GM19452 (cell line): ENCODE data around the gene CHEK2.
"Not testable (repeated sequence)": the region's sequence is repeated elsewhere in the genome, so short reads cannot be mapped to it uniquely, and the experiment has no call there.

Experiments used
- ATAC-seq: cut with Tn5 transposase; IDR thresholded peaks from one replicate; pipeline ENCODE4 v1.9.1; 2021; ENCODE audit not compliant: unreplicated experiment

Gene CHEK2

DNA sequence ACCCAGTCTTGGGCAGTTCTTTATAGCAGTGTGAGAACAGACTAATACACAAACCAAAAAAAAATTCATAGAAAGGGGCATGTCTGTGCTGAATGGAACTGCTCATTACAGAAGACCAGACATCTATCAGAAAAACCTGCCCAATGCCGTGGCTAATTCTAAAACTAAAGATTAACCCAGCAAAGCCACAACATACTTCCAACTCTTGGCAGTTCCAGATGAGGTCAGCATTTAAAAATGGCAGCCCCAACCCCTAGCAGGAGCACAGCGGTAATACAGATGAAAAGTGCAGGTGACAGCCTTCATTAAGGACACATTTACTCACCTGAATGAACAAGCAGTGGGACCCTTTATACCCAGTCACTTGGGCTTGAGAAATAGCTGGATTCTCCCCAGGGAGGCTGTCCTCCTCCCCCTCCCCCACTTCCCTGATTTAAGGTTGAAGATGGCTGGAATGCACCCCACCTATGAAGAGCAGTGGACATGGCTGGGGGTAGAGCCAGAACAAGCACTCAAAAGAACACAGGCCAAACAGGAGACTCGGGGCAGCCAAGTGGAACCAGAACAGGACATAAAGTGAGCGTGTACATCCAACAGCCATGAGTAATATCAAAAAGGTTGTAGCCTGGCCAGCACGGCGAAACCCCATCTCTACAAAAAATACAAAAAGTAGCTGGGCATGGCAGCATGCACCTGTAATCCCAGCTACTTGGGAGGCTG lies 48.4 kb downstream of the CHEK2 start:
- not testable (repeated sequence) for ATAC-seq

GRCh38 chr22:28689796-28690195 lies 51.8 kb downstream of the CHEK2 start:
- ATAC-seq = not testable (repeated sequence)

DNA sequence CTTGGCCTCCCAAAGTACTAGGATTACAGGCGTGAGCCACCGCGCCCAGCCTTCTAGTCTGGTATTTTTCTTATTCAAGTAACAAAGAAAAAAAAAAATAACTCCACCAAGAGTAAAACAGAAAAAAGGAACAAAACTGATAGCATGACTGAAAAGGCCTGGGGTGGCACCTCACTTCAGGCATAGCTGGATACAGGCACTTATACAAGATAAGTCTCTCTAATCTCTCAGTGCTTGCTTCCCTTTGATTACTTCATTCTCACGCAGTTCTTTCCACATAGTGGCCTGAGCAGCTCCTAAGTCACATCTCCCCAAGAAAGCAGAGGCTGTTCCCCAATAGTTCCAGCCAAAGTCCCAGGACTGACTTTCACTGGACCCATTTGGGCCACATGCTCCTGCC lies 58.7 kb downstream of the CHEK2 start:
- ATAC-seq = not testable (repeated sequence)

DNA sequence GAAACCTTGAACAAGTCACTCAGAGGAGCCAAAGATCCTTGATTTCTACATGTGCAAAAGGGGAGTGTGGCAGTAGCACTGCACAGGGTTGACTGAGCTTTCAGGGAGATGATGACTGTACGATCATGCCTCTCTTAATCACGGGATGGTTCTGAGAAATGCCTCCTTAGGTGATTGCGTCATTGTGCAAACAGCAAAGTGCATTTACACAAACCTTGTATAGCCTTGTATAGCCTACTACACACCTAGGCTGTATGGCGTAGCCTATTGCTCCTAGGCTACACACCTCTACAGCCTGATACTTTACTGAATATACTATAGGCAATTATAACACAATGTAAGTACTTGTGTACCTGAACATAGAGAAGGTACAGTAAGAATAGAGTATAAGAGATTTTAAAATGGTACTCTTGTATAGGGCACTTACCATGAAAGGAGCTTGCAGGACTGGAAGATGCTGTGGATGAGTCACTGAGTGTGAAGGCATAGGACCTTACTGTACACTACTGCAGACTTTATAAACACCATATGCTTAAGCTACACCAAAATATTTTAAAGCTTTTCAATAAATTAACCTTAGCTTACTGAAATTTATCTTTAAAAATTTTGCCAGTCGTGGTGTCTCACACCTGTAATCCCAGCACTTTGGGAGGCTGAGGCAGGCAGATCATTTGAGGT lies 60.7 kb downstream of the CHEK2 start:
- not testable (repeated sequence) for ATAC-seq

GRCh38 chr22:28679611-28680287 lies 61.9 kb downstream of the CHEK2 start, which contains the start of gene TTC28:
Gene TTC28, minus strand, starts transcription at chr22:28679840. Its CDS starts 117 bp downstream, at chr22:28679723.
- ATAC-seq = not testable (repeated sequence)

DNA sequence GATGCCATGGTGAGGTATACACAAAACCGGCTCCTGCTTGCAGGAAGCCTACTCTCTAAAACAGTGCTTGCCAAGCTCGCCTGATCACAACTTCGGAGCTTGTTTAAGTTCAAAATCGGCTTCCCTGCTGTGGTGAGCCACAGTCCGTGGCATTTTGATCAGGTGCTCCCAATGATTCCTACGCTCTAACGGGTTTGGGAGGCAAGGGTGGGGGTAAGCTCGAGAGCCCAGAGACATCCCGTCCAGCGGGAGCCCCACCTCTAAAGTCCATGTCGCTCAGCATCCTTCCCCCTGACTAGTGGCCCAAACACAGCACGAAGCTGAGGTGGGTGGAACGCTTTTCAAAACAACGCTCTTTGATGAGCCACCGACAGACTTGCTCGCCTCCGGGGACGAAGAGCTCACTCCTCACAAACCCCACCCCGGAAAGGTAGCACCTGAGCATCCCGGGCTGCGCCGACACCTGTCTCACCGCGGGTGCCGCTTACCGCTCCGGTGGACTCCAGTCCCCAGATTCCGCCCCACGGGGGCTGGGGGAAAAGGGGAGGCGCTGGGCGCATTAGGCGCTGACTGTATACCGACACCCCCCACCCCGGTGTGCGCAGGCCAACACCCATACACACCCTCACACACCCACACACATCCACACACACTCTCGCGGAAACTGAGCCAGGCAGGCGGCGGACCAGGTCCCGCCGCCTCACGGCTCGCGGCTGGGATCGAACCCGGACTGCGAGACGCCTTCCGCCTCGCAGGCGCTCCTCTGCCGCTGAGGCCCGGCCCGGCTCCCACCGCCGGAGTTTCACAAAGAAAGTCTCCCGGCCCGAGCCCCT lies 62.6 kb downstream of the CHEK2 start:
- ATAC-seq = not testable (repeated sequence)

GRCh38 chr22:28678170-28678569 lies 63.5 kb downstream of the CHEK2 start:
- not testable (repeated sequence) for ATAC-seq

- peak; percentile 55 for ATAC-seq
Measured at GRCh38 chr22:28674121-28674563, 67.5 kb downstream of the CHEK2 start.

- no peak for ATAC-seq
Measured at GRCh38 chr22:28670756-28671155, 70.9 kb downstream of the CHEK2 start.

DNA sequence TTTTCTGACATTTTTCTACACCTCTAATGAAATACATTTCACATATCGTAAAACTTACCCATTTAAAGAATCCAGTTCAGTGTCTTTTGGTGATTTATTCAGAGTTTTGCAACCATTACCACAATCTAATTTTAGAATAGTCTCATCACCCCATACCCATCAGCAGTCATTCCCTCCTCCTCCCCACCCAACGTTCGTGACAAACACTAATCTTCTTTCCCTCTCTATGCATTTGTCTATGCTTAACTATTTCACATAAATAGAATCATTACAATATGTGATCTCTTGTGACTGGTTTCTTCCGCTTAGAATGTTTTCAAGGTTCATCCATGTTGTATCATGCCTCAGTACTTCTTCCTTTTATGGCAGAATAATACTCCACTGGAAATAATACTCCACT lies 71.5 kb downstream of the CHEK2 start:
- no peak for ATAC-seq

GRCh38 chr22:28669387-28669786 lies 72.2 kb downstream of the CHEK2 start:
- no peak for ATAC-seq

GRCh38 chr22:28663569-28663942 lies 78.1 kb downstream of the CHEK2 start:
- not testable (repeated sequence) for ATAC-seq

DNA sequence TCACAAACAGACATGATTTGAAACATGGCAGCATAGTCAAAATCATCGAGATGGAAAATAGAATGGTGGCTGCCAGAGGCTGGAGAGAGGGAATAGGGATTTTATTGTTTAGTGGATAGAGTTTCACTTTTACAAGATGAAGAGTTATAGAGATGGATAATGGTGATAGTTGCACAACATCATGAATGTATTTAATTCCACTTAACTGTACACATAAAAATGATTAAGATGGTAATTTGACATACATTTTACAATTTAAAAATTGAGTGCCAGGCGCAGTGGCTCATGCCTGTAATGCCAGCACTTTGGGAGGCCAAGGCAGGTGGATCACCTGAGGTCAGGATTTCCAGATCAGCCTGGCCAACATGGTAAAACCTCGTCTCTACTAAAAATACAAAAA lies 83.2 kb downstream of the CHEK2 start:
- no peak for ATAC-seq

DNA sequence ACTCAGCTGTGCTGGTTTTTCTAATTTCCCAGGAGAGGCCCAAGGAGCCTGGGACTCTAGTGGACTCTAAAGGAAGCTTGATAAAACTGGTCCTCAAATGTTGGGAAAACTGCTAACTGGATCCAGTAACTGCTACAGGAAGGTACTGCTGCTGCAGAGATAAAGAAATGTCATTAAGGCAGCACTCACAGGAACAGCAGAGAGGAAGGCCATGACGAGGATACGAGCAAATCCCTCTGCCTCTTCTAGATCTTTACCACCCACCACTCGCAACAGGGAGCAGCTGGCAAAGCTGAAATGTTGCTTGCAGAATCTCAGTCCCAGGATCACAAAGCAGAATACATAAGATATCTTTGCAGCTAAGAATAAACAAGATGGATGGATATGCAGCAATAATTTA lies 85.4 kb downstream of the CHEK2 start:
- no peak for ATAC-seq

DNA sequence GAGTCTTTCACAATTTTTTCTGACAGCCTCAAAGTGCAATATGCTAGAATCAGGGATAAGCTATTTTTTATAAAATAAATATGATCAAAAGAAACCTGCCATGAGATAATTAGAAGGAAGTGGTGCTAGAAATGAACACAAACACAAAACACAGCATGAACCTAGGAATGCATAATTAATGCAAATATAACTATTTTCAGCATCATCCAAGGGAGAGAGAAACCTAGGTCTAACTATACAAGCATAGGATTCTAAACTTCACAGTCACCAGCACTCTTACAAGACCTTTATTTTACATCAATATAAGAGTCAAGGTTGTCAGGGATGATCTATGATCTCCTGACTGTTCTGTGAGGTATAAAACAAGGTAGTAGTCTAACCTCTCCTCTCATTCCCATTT lies 91.2 kb downstream of the CHEK2 start:
- no peak for ATAC-seq

DNA sequence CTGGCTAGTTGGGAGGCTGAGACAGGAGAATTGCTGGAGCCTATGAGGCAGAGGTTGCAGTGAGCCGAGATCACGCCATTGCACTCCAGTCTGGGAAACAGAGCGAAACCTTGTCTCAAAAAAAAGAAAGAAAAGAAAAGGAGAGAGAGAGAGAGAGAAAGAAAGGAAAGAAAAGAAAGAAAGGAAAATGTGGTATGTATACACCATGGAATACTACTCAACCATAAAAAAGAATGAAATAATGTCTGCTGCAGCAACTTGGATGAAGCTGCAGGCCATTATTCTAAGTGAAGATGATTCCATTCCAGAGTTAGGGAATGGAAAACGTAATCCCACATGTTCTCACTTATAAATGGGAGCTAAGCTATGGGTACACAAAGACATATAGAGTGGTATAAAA lies 92.8 kb downstream of the CHEK2 start:
- no peak for ATAC-seq

GRCh38 chr22:28647216-28647615 lies 94.4 kb downstream of the CHEK2 start:
- ATAC-seq = no peak

DNA sequence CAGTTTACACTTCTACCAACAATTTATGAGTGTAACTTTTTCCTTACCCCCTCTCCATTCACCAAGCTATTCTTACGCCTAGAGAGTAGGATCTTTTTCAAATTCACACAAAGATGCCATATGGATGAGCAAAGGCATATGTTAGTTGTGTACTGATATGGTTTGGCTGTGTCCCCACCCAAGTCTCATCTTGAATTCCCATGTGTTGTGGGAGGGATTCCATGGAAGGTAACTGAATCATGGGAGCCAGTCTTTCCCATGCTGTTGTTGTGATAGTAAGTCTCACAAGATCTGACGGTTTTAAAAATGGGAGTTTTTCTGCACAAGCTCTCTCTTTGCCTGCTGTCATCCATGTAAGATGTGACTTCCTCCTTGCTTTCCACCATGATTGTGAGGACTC lies 102.3 kb downstream of the CHEK2 start:
- no peak for ATAC-seq
